Dermis microvascular lymphatic vessel endothelial cell (primary cell): ENCODE data around the gene GRN. TPM values are rescaled to one million over a fixed set of nuclear protein-coding genes. Genes with fewer than 3 reads are reported as not detected.
A peak's percentile ranks its signal among the peaks of the same experiment; 100 is the strongest.
"Not testable (repeated sequence)": the region's sequence is repeated elsewhere in the genome, so short reads cannot be mapped to it uniquely, and the experiment has no call there.

Experiments
- DNase-seq, 2 donors: peaks; one replicate each; pipeline versions ENCODE4 v3.0.0 to v3.0.0-alpha.2; 2010; ENCODE audit warnings: low read depth in 2 of 2
- total RNA-seq: library from RNA; depleted of rRNA; stranded (reverse); fragments of >200 nt; gene quantifications from 2 replicates; pipeline ENCODE4 v1.2.1, GENCODE V29; 2014

Gene GRN
- total RNA-seq, 1 donor from 2014 or later: 341 TPM

DNA sequence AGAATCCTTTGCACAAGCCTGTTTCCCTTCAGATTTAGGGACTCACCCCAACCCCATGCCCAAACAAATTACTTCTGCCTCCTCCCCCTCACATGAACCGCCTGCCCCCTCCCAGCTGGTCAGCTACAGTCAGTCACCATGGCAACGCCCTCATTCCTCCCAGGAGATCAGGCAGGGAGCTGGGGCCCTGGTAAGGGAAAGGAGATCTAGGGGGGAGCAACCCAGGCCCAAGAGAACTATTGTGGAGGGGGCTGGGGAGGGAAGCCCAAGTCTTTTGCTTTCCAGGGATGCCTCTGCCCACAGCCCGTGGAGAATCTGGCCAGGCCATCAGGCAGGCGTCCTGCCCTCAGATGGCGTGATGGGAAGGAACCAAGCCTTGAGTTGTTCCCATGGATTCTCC, 15.7 kb downstream of the GRN start:
- no peak for DNase-seq

DNA sequence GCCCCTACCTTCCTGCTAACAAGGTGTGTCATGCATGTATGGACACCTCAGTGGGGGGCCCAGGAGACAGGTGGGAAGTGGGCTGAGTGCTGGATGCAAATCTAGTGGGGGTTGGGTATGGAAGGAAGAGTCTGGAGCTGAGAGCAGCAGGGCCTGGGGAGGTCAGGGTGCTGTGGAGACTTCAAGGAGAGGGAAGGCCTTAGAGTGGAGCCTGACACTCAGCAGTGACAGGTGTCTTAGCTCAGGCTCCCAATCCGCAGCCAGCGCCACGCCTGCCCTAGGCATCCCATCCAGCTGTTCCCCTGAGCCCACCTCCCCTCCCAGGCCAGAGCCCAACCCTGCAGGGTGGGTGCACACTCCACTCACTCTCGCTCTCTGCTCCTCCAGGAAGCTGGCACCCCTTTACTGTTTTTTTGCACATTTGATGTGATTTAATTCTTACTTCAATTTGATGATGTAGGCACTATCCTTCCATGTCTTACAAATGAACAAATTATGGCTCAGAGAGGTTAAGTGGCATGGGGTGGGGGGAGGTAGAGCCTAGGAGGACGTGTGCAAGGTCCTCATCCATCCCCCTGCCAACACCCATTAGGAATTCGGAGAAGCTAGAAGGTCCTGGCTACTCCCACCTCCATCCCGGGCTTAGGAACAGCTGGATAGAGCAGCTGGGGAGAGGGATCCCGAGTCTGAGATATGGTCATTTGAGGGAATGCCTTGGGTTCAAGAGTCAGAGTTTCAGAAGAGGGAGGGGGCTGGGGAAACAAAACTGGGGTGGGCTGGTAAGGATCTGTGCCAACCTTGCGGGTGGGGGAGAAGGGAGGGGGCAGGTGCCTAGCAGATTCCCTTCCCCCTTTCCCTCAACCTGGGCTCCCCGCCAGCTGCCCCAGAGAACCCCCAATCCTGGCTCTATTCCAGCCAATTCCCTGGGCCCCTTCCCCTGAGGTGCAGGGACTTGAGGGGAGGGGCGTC, 16.5 kb downstream of the GRN start:
- DNase-seq: no peak

DNA sequence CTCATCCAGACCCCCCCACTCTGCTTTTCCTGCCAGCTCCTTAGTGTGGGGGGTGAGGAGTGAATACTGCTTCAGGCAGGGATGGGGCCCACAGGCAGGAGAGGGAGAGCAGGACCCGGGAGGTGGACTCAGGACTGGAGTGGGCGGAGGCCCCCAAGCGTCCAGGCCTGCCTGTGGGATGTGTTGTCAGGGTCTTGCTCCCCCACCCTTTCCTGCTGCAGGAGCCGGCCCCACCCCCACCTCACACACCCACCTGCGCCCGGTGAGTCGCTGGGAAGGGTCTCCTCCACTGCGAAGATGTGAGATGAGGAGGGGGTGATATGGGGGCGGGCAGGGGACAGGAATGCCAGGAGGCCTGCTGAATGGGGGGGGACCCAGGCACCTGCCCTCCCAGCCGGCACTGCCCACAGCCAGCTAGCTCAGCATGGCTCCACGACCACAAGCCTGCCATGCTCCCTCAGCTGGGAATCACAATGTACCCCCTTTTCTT, 17.4 kb downstream of the GRN start:
- DNase-seq: no peak

DNA sequence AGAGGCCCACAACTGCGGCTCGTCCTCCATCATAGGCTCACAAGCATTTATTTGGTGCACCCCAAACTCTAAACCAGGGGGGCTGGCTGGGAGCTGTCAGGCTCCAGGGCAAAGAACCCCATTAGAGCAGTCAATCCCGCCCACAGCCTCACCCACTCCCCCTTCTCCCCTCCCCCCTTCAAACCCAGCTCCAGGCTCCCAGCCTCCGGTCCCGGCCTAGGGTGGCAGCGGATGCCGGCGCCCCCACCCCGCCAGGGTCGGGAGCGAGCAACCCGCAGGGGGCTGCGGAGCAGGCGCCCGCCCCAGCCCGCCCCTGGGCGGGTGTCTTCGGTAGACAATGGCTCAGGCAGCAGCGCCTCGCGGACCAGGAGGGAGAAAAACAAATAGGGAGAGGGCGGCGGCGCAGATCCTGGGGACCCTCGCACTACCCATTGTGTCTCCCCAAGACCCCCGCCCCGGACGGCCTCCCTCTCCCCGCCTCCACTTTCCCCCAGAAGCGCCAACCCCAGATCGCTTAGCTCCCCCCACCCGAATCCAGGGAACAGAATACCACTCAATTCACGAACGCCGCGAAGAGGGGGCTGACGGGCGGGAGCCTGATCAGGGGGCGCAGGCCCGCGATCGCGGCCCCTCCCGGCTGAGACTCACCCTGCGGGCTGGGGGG, 18.0 kb downstream of the GRN start:
- peak in 1 of 2 donors; percentile 8 for DNase-seq

DNA sequence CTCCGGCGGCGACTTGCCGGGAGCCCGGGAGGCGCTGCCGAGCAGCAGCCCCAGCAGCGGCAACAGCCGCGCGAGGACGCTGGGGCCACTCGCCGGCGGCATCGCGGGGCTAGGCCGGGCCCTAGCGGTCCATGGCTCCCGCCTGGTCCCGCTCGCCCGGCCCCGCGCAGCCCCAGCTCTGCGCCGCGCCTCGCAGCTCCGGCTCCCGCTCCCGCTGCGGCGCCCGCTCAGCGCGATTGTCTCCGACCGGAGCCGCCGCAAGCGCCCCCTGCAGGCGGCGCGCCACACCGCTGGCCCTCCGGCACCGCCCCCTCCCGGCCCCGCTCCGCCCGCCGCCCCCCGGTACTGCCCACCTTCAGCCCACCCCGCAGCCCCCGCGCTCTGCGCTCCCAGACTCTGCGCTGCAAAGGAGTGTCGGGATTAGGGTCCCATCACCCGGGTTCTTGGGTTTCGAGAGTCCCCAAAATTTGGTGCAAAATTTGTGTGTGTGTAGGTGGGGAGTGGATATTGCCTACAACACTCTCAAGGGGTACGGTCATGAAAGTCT, 18.6 kb downstream of the GRN start, which contains the start of gene FAM171A2:
Gene FAM171A2, minus strand, starts transcription at position 241 of the 547 bp plus-strand sequence. Its CDS starts 139 bp downstream, at position 102.
- peak in 1 of 2 donors; percentile 62 for DNase-seq

DNA sequence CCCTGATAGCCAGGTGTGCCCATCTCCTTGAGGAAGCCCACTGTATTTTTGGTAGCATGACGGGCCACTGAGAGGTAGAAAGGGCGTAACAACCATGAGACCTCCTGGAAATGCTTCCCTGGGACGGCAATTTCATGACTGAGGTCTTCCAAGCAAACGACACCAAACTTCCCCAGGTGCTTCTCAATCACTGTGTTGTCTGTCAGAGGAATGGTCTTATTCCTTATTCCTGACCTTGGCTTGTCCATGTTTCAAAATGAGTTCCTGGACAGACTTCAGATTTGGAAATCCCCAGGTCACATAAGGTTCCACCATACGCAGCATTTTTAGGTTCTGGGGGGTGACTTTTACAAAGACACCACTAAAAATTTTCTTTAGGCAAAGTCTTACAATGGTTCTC, 19.9 kb downstream of the GRN start:
- not testable (repeated sequence) for DNase-seq

DNA sequence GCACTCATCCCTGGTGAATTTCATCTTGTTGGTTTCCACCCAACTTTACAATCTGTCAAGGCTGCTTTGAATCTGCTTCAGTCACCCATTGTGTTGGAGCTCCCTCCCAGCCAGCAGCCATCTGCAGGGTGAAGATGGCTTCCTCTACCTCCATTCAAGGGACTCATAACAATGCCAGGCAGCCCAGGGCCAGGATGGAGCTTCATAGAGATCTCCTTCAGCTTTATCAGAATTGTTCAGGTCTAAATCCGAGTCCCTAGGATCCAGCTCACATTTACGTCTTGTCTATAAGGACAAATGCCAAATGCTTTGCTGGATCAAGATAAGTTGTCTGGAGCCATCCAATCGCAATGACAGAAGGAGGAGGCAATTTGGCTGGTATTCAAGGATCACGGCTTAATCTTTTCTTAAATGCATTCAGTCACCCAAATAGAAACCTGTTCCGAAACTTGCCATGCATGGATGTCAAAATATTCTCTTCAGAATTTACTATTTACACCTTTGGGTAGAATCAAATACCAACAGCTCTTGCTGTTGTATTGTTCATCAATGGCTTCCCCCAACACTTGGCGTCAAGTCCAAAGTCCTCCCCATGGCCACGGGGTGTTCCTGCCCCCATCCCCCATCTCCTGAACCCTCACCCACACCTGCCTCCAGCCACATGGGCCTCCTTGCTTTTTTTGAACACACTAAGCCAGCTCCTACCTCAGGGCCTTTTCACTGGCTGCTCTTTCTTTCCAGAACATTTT, 22.3 kb downstream of the GRN start:
- no peak for DNase-seq

DNA sequence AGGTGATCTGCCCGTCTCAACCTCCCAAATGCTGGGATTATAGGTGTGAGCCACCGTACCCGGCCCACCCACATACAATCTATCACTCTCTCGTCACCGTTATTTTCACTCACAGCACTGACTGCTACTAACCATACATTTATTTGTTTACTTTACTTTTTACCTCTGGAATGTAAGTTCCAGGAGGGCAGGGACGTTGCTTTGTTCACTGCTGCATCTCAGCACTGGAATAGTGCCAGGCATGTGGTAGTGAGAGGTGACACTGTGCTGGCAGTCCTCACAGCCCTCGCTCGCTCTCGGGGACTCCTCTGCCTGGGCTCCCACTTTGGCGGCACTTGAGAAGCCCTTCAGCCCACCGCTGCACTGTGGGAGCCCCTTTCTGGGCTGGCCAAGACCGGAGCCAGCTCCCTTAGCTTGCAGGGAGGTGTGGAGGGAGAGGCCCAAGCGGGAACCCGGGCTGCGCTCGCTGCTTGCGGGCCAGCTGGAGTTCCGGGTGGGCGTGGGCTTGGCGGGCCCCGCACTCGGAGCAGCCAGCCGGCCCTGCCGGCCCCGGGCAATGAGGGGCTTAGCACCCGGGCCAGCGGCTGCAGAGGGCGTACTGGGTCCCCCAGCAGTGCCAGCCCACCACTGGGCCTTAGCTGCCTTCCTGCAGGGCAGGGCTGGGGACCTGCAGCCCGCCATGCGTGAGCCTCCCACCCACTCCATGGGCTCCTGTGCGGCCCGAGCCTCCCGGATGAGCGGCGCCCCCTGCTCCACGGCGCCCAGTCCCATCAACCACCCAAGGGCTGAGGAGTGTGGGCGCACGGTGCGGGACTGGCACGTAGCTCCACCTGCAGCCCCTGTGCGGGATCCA, 23.5 kb downstream of the GRN start:
- DNase-seq: not testable (repeated sequence)

DNA sequence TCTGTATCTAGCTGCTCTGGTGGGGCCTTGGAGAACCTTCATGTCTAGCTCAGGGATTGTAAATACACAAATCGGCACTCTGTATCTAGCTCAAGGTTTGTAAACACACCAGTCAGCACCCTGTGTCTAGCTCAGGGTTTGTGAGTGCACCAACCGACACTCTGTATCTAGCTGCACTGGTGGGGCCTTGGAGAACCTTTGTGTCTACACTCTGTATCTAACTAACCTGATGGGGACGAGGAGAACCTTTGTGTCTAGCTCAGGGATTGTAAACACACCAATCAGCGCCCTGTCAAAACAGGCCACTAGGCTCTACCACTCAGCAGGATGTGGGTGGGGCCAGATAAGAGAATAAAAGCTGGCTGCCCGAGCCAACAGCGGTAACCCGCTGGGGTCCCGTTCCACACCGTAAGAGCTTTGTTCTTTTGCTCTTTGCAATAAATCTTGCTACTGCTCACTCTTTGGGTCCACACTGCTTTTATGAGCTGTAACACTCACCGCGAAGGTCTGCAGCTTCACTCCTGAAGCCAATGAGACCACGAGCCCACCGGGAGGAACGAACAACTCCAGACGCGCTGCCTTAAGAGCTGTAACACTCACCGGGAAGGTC, 24.4 kb downstream of the GRN start:
- not testable (repeated sequence) for DNase-seq

DNA sequence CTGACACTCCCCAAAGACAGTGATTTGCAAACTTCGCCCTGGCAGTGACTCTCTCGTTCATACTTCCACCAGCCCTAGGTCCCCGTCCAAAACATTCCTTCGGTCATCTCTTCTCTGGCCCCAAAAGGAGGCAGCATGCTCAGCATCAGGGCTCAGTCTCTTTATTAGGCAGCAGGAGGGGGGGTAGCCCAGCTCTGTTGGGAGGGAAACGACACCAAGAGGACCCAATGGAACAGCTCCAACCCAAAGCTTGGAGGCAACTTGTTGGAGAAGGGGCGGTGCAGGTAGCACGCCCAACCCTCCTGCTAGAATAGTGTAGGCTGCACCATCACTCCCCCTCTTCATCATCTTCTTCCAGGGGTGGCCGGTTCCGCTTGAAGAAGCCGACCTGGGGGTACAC, 26.9 kb downstream of the GRN start:
- DNase-seq: no peak

DNA sequence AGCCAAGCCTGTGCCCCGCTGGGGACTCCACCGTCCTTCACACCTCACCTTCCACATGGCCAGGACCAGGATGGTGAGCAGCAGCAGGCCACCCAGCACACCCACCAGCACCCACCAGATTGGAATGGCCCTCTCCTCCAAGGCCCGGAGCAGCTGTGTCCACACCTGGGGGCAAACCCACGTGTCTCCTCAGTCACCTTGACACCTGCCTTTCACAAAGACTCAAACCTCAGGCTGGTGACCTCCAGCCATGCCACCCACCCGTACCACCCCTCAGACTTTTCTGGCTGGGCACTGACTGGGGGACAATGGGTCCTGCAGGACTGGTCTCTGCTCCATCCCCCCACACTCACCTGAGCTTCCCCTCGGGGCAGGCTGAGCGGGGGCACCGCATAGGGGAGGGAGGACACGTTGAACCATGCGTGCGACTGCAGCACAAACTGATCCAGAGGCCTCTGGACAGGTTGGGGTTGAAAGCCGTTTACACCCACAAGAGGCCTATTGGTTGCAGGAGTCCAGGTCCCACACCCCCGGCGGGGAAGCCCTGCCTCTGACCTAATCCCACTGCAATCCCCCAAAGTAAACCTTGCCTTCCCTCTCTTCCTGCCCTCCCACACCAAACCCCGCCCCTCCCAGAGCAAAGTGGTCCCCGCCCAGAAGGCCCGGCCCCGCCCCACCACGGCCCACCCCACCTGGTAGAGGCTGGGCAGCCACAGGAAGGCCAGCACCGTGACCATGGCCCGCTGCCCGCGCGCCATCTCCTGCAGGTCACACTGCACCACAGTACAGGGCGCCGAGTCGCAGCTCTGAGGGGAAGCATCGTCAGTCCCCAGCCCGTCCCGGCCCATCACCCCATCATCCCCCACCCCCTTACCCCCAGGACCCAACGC, 29.4 kb downstream of the GRN start:
- DNase-seq: peak in 1 of 2 donors; percentile 17

DNA sequence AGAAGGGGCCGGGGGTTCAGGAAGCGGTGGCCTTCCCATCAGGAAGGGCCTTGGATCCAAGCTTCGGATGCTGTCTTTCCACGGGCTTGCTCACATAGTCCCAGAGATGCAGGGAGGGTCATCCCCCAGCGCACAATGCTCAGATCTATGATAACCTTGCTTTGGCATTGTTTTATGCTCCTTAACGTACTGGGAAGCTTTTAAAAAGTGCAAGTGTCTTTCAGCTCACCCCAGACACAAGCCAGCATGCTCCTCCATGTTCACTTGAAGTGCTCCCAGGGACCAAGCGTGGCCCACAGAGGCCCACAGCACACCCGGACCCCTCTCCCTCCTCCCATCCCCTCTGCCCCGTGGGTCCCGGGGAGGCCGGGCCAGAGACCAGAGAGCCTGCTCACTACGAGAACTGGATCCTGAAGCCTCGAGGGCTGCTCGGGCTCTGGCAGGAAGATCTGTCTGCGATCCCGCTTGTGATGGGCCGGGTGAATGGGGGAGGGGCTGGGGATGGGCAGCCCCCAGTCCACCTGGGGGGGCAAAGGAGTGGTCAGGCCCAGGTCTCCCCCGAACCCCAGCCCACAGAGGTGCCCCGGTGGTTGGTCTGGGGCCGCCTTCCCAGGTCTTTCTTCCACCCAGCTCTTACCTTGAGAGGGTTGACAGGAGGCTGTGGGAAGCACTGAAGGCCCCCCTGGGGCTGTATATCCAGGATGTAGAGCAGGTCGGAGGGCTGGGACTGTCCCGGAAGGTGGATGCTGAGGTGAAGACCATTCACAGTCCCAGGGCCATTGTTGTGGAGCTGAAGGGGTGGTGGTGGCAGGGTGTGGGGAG, 30.3 kb downstream of the GRN start:
- DNase-seq: no peak

DNA sequence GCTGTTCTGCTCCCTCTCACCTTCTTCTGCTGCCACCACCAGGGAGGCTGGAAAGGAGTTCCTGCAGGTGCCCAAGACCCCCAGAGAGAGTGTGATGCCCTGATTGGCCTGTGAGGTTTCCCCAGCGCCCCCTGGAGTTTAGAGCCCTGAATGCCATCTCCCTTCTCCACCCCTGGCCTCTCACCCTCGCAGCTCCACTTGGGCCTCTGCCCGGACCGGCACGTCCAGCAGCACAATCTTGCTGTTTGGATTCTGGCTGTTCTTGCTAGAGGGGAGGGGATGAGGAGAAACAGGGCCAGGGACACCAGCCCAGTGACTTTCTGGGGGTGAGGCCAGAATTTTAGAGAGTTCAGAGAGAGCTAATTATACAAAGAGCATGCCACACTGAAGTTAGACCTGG, 31.0 kb downstream of the GRN start:
- DNase-seq: no peak

DNA sequence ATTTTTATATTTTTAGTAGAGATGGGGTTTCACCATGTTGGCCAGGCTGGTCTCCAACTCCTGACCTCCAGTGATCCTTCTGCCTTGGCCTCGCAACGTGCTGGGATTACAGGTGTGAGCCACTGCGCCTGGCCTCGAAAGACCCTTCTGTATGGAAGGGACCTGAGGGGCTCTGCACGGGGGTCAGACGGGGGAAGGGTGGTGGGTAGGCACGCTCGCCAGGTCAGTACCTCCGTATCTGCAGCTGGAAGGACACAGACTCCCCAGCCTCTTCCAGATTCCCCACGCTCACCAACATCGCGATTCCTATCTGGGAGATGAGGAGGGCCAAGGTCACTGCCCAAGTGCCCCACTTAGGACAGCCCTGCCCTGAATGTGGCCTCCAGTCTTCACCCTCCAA, 31.7 kb downstream of the GRN start:
- no peak for DNase-seq

DNA sequence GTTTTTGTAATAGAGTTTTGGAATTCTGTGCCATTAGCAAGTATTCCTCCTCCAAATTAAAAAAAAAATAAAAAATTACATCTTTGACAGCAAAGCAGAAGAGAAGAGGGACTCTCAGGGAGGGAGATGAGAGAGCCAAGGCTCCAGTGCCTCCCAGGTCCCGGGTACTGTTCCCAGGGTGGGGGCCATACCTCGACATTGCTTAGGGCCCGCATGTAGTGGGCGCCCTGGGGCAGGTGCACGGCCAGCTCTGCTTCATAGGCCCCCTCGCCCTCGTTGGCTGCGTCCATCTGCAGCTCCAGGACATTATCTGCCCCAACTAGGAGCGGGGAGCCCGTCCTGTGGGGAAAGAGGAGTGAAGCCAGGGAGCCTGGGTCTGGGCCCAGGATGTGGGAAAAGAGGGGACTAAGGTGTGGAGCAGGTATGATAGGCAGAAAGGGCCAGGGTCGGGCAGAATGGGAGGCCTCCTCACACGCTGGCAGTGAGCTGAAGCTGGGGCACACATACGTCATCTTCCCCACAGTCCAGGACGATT, 33.1 kb downstream of the GRN start:
- DNase-seq: no peak

DNA sequence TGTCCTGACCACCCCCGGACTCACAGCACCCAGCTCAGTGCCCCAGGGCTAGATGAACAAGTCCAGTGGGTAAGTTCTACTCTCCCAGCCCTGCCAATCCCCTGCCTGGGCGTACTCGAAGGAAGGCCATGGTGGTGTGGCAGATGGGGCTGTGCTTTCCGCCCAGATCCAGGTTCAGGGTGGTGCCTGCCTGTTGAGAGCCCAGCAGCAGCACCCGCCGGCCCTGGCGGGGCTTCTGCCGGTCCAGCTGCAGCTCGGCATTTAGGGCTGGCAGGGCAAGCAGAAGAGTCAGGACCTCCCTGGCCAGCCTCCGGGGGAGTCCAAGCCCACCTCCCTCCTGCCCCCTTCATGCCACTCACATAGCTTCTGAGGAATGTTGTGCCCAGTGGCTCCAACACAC, 34.8 kb downstream of the GRN start:
- no peak for DNase-seq

DNA sequence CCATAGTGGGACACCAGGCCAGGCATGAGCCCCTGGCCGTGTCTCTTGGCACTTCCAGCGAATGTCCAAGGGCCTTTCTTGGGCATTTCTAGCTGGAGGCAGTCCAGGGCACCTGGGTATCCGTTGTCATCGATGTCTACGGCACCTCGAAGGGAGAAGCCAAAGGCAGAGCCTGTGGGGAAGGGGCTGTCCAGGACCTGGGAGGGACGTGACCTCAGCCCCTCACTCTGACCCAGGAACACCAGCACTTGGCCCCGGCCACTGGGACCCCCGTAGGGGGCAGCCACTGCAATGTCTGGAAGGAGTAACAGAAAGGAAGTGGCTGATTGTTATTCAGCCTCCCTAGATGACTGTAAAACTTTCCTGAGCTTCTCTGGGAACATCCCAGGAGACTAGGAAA, 35.7 kb downstream of the GRN start:
- no peak for DNase-seq

DNA sequence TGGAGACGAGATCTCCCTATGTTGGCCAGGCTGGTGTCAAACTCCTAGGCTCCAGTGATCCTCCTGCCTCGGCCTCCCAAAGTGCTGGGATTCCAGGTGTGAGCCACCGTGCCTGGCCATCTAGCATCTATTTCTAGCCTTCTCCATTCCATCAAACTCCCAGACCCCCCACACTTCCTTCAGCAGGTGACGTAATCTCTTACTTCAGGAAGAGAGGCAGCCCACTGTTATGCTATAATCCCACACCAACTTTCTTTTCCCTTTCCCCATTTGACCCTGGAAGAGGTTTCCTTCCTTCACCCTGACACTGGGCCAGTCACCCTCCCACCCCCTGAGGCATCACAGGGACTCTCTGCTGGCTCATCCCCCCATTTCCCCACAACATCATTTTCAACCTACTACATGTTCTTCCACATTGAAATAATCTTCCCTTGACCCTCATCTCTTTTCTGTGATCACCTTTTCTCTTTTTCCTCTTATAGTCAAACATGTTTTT, 36.8 kb downstream of the GRN start:
- no peak for DNase-seq
